ENCODE measurements around the gene ZSWIM5.
"Not testable (repeated sequence)": the region's sequence is repeated elsewhere in the genome, so short reads cannot be mapped to it uniquely, and the experiment has no call there.

The ZSWIM5 gene

GRCh38 chr1:45205910-45206721 lies at the start of gene ZSWIM5:
TSS of gene ZSWIM5 (minus strand) at chr1:45206605. CDS start at chr1:45206350, 255 bp downstream.
- peak; percentile 39 to 49 for DNase-seq (ENCODE audit: low read depth in 1 of 2, low spot score in 1 of 2)

- no peak for DNase-seq (ENCODE audit: low read depth in 1 of 2, low spot score in 1 of 2)
Measured at GRCh38 chr1:45254490-45254889, 48.1 kb upstream of the ZSWIM5 start.

- no peak for DNase-seq (ENCODE audit: low read depth in 1 of 2, low spot score in 1 of 2)
Measured at GRCh38 chr1:45250544-45250943, 44.1 kb upstream of the ZSWIM5 start.

- DNase-seq (ENCODE audit: low read depth in 1 of 2, low spot score in 1 of 2) = not testable (repeated sequence)
Measured at GRCh38 chr1:45248004-45248403, 41.6 kb upstream of the ZSWIM5 start.

- DNase-seq (ENCODE audit: low read depth in 1 of 2, low spot score in 1 of 2) = no peak
Measured at GRCh38 chr1:45246760-45247159, 40.4 kb upstream of the ZSWIM5 start.

GRCh38 chr1:45246359-45246758 lies 40.0 kb upstream of the ZSWIM5 start:
- DNase-seq (ENCODE audit: low read depth in 1 of 2, low spot score in 1 of 2) = not testable (repeated sequence)

- no peak for DNase-seq (ENCODE audit: low read depth in 1 of 2, low spot score in 1 of 2)
Measured at GRCh38 chr1:45244660-45245059, 38.3 kb upstream of the ZSWIM5 start.

GRCh38 chr1:45243476-45244343 lies 37.3 kb upstream of the ZSWIM5 start:
- no peak for DNase-seq (ENCODE audit: low read depth in 1 of 2, low spot score in 1 of 2)

GRCh38 chr1:45238846-45239245 lies 32.4 kb upstream of the ZSWIM5 start:
- no peak for DNase-seq (ENCODE audit: low read depth in 1 of 2, low spot score in 1 of 2)

GRCh38 chr1:45236136-45236535 lies 29.7 kb upstream of the ZSWIM5 start:
- no peak for DNase-seq (ENCODE audit: low read depth in 1 of 2, low spot score in 1 of 2)

GRCh38 chr1:45230537-45230936 lies 24.1 kb upstream of the ZSWIM5 start:
- DNase-seq (ENCODE audit: low read depth in 1 of 2, low spot score in 1 of 2) = no peak

- no peak for DNase-seq (ENCODE audit: low read depth in 1 of 2, low spot score in 1 of 2)
Measured at GRCh38 chr1:45225598-45225997, 19.2 kb upstream of the ZSWIM5 start.

GRCh38 chr1:45223710-45224109 lies 17.3 kb upstream of the ZSWIM5 start:
- not testable (repeated sequence) for DNase-seq (ENCODE audit: low read depth in 1 of 2, low spot score in 1 of 2)

GRCh38 chr1:45221716-45222115 lies 15.3 kb upstream of the ZSWIM5 start:
- DNase-seq (ENCODE audit: low read depth in 1 of 2, low spot score in 1 of 2) = no peak

GRCh38 chr1:45216861-45217260 lies 10.5 kb upstream of the ZSWIM5 start:
- no peak for DNase-seq (ENCODE audit: low read depth in 1 of 2, low spot score in 1 of 2)

- DNase-seq (ENCODE audit: low read depth in 1 of 2, low spot score in 1 of 2) = no peak
Measured at GRCh38 chr1:45216200-45216541, 9.8 kb upstream of the ZSWIM5 start.

GRCh38 chr1:45215485-45216199 lies 9.2 kb upstream of the ZSWIM5 start:
- DNase-seq (ENCODE audit: low read depth in 1 of 2, low spot score in 1 of 2) = no peak

- DNase-seq (ENCODE audit: low read depth in 1 of 2, low spot score in 1 of 2) = no peak
Measured at GRCh38 chr1:45213892-45214291, 7.5 kb upstream of the ZSWIM5 start.

GRCh38 chr1:45211076-45211475 lies 4.7 kb upstream of the ZSWIM5 start:
- no peak for DNase-seq (ENCODE audit: low read depth in 1 of 2, low spot score in 1 of 2)

- no peak for DNase-seq (ENCODE audit: low read depth in 1 of 2, low spot score in 1 of 2)
Measured at GRCh38 chr1:45206808-45207623, 611 bp upstream of the ZSWIM5 start.

Measured in activated T-helper 1 cell treated with anti-CD3 and anti-CD28 coated beads, Interleukin-2, amount 50 U/mL, for 16 hours (primary cell).